EL (cell line): ENCODE data around the gene AGTPBP1.

Experiments
- DNase-seq: peaks from one replicate; pipeline ENCODE4 v3.0.0-alpha.2; 2016

The AGTPBP1 gene

GRCh38 chr9:85534340-85534739 is 207.4 kb downstream of the AGTPBP1 start:
- DNase-seq = no peak

DNA sequence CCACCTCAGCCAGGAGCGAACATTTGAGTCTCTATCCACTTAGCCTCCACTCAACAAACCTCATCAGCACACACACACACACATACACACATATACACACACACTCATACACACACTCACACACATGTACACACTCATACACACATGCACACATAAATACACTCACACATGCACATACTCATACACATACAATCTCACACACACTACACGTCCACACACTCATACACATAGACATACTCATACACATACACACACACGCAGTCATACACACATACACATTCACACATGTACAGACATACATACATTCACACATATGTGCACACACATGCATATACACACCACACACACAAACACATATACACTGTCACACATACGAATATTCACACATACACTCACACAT is 208.2 kb downstream of the AGTPBP1 start:
- no peak for DNase-seq

DNA sequence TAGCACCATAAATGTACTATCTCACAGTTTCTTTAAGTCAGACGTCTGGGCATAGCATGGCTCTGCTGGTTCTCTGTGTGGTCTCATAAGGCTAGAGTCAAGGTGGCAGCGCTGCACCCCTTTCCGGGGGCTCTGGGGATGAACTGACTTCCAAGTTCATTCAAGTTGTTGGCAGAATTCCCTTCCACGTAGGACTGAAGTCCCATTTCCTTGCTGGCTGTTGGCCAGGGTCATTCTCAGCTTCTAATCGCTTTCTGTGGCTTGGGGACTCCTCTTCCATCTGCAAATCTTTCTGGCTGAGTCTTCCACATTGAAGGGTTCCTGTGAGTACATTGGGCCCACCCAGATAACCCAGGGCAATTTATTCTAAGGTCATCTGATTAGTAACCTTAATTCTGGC is 211.0 kb downstream of the AGTPBP1 start:
- DNase-seq = no peak

- DNase-seq = no peak
These were observed 213.1 kb downstream of the AGTPBP1 start for GRCh38 chr9:85528607-85529006.

DNA sequence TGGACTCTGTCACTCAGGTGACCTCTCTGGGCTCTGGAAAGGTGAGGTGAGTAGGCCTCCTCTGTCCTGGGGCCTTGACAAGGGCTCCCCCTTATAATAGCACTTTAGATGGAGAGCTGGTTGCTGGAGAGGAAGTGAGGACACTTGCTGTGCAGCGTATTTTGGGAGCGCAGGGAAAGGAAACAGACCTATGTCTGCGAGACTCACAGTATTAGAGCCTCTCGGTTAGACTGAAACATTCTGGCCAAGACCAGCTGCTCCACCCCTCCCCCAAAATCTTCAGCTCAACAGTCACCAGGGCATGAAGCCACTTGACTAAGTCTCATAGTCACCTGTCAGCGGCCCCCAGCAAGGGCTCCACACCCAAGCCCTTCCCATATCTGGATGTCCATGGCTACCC is 213.6 kb downstream of the AGTPBP1 start:
- DNase-seq = no peak

- no peak for DNase-seq
These were observed 214.3 kb downstream of the AGTPBP1 start for GRCh38 chr9:85527331-85528020.

- no peak for DNase-seq
These were observed 217.2 kb downstream of the AGTPBP1 start for GRCh38 chr9:85524531-85524930.

- no peak for DNase-seq
These were observed 218.6 kb downstream of the AGTPBP1 start for GRCh38 chr9:85523202-85523601.

GRCh38 chr9:85522459-85523092 is 219.2 kb downstream of the AGTPBP1 start:
- peak; percentile 51 for DNase-seq

- no peak for DNase-seq
These were observed 220.2 kb downstream of the AGTPBP1 start for GRCh38 chr9:85521371-85522197.

DNA sequence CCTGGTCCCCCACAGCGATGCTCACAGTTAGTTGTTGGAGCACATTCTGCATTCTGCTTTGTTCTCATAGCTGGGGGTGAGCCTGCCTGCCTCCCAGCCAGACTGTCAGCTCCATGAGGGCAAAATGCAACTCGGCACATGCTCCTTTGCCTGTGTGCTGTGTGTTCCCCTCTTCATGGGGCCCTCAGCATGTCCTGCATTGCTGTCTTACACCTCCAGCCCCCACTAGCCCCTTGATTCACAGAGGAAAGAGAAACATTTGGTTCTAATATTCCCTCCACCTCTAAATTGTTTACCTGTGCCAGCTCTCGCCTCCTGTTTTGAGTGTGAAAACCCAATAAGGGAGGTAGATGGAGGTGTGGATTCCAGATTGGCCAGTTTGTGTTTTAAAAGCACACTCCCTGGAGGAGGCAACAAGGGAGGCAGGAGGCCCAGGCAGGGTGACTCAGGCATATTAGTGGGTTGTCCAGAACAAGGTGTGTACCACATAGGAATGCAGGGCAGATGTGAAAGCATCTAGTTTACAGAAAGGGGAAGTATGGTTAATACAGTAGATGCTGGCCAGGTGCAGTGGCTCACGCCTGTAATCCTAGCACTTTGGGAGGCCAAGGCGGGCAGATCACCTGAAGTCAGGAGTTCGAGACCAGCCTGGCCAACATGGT is 224.6 kb downstream of the AGTPBP1 start:
- DNase-seq = no peak

DNA sequence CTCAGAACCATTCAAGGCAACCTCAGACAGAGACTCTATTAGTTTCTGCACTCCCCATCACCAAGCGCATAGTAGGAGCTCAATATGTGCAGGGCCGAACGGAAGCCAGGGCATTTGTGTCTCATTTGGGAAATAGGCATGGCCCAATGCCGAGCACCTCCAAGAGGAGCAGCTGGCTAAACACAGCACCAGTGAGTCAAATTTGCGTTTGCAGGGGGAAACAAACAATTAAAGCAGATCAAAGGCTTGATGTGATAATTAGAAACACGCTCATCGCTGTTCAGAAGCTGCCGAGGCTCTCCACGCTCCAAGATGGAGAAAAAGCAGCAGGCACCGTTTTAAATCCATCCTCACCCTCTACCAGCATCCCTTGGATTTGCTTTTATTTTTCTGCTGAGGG is 225.3 kb downstream of the AGTPBP1 start:
- no peak for DNase-seq

DNA sequence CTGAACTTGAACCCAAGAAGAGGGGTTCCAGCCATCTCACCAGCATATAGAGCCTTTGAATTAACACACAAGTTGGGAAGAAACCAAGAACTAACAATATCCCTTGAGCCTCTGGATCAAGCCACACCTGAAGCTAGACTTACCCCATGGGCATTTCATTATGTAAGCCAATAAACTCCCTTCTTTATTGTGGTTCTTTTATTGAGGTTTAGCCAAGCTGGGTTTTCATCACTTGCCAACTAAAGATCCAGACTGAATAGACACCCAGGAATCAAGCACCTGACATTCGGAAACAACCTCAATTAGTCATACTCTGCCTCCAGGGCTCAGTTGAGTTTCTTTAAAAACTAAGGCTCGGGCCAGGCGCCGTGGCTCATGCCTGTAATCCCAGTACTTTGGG is 226.7 kb downstream of the AGTPBP1 start:
- no peak for DNase-seq

DNA sequence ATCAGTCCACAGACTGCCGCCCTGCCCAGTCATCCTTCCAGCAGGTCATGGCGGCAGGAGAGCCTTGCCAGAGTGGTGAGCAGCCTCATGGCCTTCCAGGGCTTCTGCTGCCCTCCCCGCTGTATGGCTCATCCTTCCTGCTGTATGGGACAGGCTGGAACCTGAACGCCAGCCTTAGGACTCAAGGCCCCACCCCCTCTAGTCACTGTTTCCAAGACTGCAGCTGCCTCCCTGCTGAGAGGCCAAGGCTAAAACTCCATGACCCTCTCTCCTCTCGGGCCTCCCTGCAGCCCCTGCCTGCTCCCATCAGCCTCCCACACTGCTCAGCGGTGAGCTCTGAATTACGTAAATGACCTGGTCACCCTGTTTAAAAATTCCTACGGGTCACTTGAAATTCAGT is 227.5 kb downstream of the AGTPBP1 start:
- DNase-seq = no peak

GRCh38 chr9:85511746-85512145 is 230.0 kb downstream of the AGTPBP1 start:
- DNase-seq = no peak

- DNase-seq = no peak
These were observed 230.8 kb downstream of the AGTPBP1 start for GRCh38 chr9:85510830-85511504.

- DNase-seq = no peak
These were observed 233.1 kb downstream of the AGTPBP1 start for GRCh38 chr9:85508616-85509015.

- DNase-seq = no peak
These were observed 236.1 kb downstream of the AGTPBP1 start for GRCh38 chr9:85505612-85506011.

GRCh38 chr9:85502815-85503655 is 238.7 kb downstream of the AGTPBP1 start:
- no peak for DNase-seq

DNA sequence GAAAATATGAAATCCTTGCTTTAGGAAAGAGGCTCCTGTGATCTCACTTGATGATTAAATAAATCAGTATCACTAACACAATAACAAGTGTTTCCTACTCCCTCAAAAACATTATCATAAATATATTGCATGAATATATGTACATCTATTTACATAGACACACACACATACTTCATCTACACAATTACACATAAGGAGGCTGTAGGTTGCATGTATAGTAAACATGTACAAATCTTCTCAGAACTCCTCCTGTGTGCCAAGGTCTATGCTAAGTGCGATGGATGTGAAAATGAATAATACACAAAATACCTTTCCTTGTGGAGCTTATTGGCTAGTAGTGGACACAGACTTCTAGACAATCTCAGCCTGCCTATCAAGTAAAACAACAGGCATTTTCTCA is 239.9 kb downstream of the AGTPBP1 start:
- no peak for DNase-seq

- DNase-seq = no peak
These were observed 240.3 kb downstream of the AGTPBP1 start for GRCh38 chr9:85501456-85501855.
